ENCODE data around the gene ACSF3.

GRCh38 chr16:89085755-89086154 lies 7.9 kb upstream of the ACSF3 start:
- TF ChIP-seq POLR2AphosphoS5 (IDR thresholded peaks at IDR 0.05) = no peak
- no peak for TF ChIP-seq POLR2A (IDR thresholded peaks at IDR 0.05)
- no peak for TF ChIP-seq CTCF (IDR thresholded peaks at IDR 0.05)

All from sigmoid colon (tissue), 4 donors.